ENCODE results near the gene TNPO3.

Gene TNPO3

GRCh38 chr7:128904381-128905197, 150.3 kb downstream of the TNPO3 start:
- DNase-seq, result no peak

Data from activated CD4-positive, alpha-beta T cell treated with anti-CD3 and anti-CD28 coated beads, Interleukin-2, amount 50 U/mL, for 4 hours (primary cell).